Measurements from ENCODE around the gene HYAL3. TPM values are rescaled to one million over a fixed set of nuclear protein-coding genes. Genes with fewer than 3 reads are reported as not detected.
A peak's percentile ranks its signal among the peaks of the same experiment; 100 is the strongest.

Gene HYAL3
- total RNA-seq, 2 experiments from 2014 or later: 2.7 to 3.5 TPM

- Histone ChIP-seq H3K4me2 (ENCODE audit: low read length) (peak overlapping the region; percentile 64), H3K36me3 (ENCODE audit: insufficient read depth, low read length) (peaks cover 42% of the 10 kb centered on the region), H3K79me2 (ENCODE audit: insufficient read depth, low read depth, low read length) (no peaks in the 10 kb centered on the region), H3K27ac (ENCODE audit: low read depth, low read length, poor library complexity, severe bottlenecking) (no peak overlapping the region), H3K4me3 (ENCODE audit: low read depth, low read length, poor library complexity, severe bottlenecking) (peak overlapping the region; percentile 50), H2AFZ (ENCODE audit: low read length) (no peak overlapping the region), H3K9me3 (ENCODE audit: low read length) (no peaks in the 10 kb centered on the region), H4K20me1 (ENCODE audit: insufficient read depth, low read length) (no peaks in the 10 kb centered on the region), H3K4me1 (ENCODE audit: insufficient read depth, low read length, poor library complexity, severe bottlenecking) (peaks cover 4% of the 10 kb centered on the region), H3K9me2 (ENCODE audit: insufficient read depth, low read length) (no peaks in the 10 kb centered on the region)
- intact Hi-C loops (cut with micrococcal nuclease; ENCODE audit: unreplicated experiment): no loop called here
- peak; percentile 83 for DNase-seq (ENCODE audit: low spot score)
- CTCF ChIA-PET (ENCODE audit: unreplicated experiment): interaction anchor here (0.6 to 1.9 kb wide), 5 partner anchors 9 to 35 kb away, joined by 3 to 6 read pairs (median 3); no protein-coding TSS in a partner anchor
- BruUV-seq (replicated peaks): no TSS peak
- no peak for TF ChIP-seq EZH2phosphoT487 (IDR thresholded peaks at IDR 0.05; ENCODE audit: borderline replicate concordance, low read depth, low read length)
- TF ChIP-seq CTCF (conservative IDR thresholded peaks at IDR 0.05; ENCODE audit: low read length): peak; percentile 89
- POLR2A ChIA-PET: interaction anchor here (0.6 kb wide), 1 partner anchor 23 kb away, joined by 3 read pairs; no protein-coding TSS in a partner anchor
Measured at GRCh38 chr3:50260027-50260941, 38.9 kb downstream of the HYAL3 start.

GRCh38 chr3:50259432-50260026, 39.7 kb downstream of the HYAL3 start:
- no TSS peak for BruUV-seq (replicated peaks)
- Histone ChIP-seq H3K4me1 (ENCODE audit: insufficient read depth, low read length, poor library complexity, severe bottlenecking) (peaks cover 4% of the 10 kb centered on the region), H2AFZ (ENCODE audit: low read length) (no peak overlapping the region), H3K27ac (ENCODE audit: low read depth, low read length, poor library complexity, severe bottlenecking) (no peak overlapping the region), H3K4me3 (ENCODE audit: low read depth, low read length, poor library complexity, severe bottlenecking) (peak overlapping the region; percentile 50), H3K79me2 (ENCODE audit: insufficient read depth, low read depth, low read length) (no peaks in the 10 kb centered on the region), H3K4me2 (ENCODE audit: low read length) (peak overlapping the region; percentile 64; the same call in 1 of the 2 replicates), H3K36me3 (ENCODE audit: insufficient read depth, low read length) (peaks cover 47% of the 10 kb centered on the region), H3K9me3 (ENCODE audit: low read length) (no peaks in the 10 kb centered on the region), H3K9me2 (ENCODE audit: insufficient read depth, low read length) (no peaks in the 10 kb centered on the region), H4K20me1 (ENCODE audit: insufficient read depth, low read length) (no peaks in the 10 kb centered on the region)
- intact Hi-C loops (cut with micrococcal nuclease; ENCODE audit: unreplicated experiment): no loop called here
- DNase-seq (ENCODE audit: low spot score): no peak
- CTCF ChIA-PET (ENCODE audit: unreplicated experiment): interaction anchor here (0.6 to 1.9 kb wide), 5 partner anchors 9 to 67 kb away, joined by 3 to 6 read pairs (median 3); no protein-coding TSS in a partner anchor
- POLR2A ChIA-PET: interaction anchor here (0.6 kb wide), 2 partner anchors 22 to 24 kb away, joined by 3 read pairs; partner anchors contain the start of gene GNAI2
- TF ChIP-seq CTCF (conservative IDR thresholded peaks at IDR 0.05; ENCODE audit: low read length) (no peak), EZH2phosphoT487 (IDR thresholded peaks at IDR 0.05; ENCODE audit: borderline replicate concordance, low read depth, low read length) (no peak)
